Measurements from ENCODE around the gene KHDC4.

- TF ChIP-seq CTCF (IDR thresholded peaks at IDR 0.05; ENCODE audit: low read depth, low read length, missing input control) (no peak), SP1 (IDR thresholded peaks at IDR 0.05) (no peak), FOXA1 (IDR thresholded peaks at IDR 0.05) (no peak), GABPA (IDR thresholded peaks at IDR 0.05 in 1 of 2, conservative IDR thresholded peaks at IDR 0.05 in 1 of 2) (no peak), REST (IDR thresholded peaks at IDR 0.05) (no peak), RAD21 (IDR thresholded peaks at IDR 0.05) (no peak), RXRA (IDR thresholded peaks at IDR 0.05) (no peak), YY1 (IDR thresholded peaks at IDR 0.05) (no peak), TAF1 (conservative IDR thresholded peaks at IDR 0.05) (no peak), HNF4A (conservative IDR thresholded peaks at IDR 0.05) (no peak), ZBTB33 (IDR thresholded peaks at IDR 0.05) (no peak), JUND (IDR thresholded peaks at IDR 0.05) (no peak), EGR1 (IDR thresholded peaks at IDR 0.05; ENCODE audit: low read depth in 2 of 2) (no peak)
Measured at GRCh38 chr1:155925506-155925905, 8.7 kb downstream of the KHDC4 start.
